Hematopoietic multipotent progenitor cell (in vitro differentiated cells): ENCODE data around the gene RHOT2. TPM values are rescaled to one million over a fixed set of nuclear protein-coding genes. Genes with fewer than 3 reads are reported as not detected.
A peak's percentile ranks its signal among the peaks of the same experiment; 100 is the strongest.

ENCODE experiments used
- DNase-seq, 3 donors: peaks; one replicate each; pipeline ENCODE4 v3.0.0-alpha.2; 2011 to 2015; ENCODE audit warnings: low read depth in 2 of 3, low spot score in 2 of 3
- total RNA-seq: library from RNA; depleted of rRNA; stranded (reverse); fragments of >200 nt; gene quantifications from one replicate; pipeline ENCODE4 v1.2.3, GENCODE V29; 2012

Gene RHOT2
- total RNA-seq, 1 donor = 44.7 TPM

DNA sequence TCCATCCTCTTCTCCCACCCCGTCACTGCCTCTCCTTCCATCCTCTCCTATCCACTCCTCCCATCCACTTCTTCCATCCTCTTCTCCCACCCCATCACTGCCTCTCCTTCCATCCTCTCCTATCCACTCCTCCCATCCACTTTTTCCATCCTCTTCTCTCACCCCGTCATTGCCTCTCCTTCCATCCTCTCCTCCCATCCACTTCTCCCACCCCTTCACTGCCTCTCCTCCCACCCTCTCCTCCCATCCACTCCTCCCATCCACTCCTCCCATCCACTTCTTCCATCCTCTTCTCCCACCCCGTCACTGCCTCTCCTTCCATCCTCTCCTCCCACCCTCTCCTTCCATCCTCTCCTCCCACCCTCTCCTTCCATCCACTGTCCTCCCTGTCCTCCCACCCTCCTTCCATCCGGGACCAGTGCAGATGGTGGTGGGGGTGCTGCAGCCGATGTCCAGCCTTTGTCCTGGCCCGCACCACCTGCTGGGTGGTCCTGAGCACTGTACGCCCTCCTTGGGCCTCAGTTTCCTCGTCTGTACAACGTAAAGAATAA is 36.0 kb upstream of the RHOT2 start:
- no peak for DNase-seq

DNA sequence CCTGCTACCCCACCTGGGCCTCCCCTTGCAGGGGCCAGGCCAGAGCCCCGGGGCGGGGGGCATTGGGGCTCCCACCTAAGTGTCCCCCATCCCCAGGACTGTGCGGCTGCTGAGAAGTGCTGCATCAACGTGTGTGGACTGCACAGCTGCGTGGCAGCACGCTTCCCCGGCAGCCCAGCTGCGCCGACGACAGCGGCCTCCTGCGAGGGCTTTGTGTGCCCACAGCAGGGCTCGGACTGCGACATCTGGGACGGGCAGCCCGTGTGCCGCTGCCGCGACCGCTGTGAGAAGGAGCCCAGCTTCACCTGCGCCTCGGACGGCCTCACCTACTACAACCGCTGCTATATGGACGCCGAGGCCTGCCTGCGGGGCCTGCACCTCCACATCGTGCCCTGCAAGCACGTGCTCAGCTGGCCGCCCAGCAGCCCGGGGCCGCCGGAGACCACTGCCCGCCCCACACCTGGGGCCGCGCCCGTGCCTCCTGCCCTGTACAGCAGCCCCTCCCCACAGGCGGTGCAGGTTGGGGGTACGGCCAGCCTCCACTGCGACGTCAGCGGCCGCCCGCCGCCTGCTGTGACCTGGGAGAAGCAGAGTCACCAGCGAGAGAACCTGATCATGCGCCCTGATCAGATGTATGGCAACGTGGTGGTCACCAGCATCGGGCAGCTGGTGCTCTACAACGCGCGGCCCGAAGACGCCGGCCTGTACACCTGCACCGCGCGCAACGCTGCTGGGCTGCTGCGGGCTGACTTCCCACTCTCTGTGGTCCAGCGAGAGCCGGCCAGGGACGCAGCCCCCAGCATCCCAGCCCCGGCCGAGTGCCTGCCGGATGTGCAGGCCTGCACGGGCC is 35.2 kb upstream of the RHOT2 start:
- no peak for DNase-seq

DNA sequence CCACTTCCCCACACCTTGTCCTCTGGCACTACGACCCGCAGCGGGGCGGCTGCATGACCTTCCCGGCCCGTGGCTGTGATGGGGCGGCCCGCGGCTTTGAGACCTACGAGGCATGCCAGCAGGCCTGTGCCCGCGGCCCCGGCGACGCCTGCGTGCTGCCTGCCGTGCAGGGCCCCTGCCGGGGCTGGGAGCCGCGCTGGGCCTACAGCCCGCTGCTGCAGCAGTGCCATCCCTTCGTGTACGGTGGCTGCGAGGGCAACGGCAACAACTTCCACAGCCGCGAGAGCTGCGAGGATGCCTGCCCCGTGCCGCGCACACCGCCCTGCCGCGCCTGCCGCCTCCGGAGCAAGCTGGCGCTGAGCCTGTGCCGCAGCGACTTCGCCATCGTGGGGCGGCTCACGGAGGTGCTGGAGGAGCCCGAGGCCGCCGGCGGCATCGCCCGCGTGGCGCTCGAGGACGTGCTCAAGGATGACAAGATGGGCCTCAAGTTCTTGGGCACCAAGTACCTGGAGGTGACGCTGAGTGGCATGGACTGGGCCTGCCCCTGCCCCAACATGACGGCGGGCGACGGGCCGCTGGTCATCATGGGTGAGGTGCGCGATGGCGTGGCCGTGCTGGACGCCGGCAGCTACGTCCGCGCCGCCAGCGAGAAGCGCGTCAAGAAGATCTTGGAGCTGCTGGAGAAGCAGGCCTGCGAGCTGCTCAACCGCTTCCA is 34.4 kb upstream of the RHOT2 start:
- no peak for DNase-seq

DNA sequence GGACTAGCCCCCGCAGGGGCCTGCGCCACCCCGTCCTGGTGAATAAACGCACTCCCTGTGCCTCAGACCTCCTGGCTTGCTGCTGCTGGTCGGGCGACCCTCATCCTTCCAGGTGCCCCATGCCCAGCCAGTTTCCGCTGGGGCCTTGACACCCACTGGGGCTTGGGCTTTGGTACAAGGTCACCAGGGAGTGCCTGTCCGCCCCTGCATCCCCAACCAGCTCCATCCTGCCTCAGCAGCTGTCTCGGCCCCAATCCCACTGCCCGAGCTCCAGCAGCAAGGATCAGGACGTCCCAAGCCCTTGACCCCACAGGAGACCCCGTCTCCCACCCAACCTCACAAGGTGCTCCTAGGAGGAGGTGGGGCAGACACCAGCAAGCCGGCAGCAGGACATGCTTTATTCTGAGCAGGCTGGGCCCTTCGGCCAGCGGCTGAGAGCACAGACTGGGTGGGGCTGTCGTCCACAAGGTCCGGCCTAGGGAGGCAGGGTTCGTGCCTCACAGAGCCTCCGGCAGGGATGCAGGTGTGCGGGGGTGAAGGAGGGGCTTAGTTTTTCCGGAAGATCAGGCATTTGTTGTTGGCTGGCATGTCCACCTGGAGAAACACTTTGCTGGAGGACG is 33.8 kb upstream of the RHOT2 start:
- no peak for DNase-seq

DNA sequence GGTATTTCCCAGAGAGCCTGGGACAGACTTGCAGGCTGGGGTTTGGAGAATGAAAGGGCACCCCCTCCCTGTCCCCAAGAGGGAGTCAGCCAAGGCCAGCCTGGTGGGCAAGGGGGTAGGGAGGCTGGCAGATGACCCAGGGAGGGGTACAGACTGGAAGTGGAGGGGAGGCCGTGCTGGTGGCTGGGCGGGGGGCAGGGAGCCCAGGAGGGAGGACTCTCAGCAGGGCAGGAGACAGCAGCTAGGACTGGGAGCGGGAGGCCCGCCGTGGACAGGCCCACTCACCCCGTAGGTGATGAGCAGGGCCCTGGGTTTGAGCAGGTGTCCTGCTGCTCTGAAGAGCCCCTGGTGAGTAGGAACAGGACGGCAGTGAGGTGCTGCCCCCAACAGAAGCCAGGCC is 32.9 kb upstream of the RHOT2 start:
- DNase-seq = no peak

DNA sequence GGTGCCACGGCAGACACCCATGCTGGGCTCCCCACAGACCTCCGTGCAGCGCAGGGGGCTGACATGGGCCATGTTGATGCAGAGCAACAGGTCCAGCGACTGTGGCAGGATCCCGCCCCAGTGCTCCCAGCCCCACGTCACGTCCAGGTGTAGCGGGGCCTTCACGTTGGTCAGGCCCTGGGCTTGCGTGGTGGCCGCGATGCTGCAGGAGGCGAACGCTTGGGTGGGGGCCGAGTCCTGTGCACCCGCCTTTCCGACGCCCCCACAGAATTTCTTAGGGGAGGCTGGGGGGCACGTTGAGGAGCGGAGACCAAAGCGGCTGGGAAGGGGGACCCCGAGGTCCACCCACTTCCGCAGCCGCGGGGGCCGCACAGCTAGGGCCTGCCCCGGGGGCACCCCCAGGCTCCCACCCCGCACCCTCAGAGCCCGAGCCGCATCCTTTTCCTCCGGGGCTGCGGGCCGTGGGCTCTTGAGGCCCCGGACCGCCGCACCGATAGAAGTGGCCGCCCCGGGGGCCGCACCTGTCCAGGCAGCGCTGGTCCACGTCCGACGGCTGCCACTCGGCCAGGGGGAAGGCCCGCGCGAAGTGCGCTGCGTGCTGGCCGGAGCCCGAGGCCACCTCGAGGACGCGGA is 32.2 kb upstream of the RHOT2 start:
- no peak for DNase-seq

DNA sequence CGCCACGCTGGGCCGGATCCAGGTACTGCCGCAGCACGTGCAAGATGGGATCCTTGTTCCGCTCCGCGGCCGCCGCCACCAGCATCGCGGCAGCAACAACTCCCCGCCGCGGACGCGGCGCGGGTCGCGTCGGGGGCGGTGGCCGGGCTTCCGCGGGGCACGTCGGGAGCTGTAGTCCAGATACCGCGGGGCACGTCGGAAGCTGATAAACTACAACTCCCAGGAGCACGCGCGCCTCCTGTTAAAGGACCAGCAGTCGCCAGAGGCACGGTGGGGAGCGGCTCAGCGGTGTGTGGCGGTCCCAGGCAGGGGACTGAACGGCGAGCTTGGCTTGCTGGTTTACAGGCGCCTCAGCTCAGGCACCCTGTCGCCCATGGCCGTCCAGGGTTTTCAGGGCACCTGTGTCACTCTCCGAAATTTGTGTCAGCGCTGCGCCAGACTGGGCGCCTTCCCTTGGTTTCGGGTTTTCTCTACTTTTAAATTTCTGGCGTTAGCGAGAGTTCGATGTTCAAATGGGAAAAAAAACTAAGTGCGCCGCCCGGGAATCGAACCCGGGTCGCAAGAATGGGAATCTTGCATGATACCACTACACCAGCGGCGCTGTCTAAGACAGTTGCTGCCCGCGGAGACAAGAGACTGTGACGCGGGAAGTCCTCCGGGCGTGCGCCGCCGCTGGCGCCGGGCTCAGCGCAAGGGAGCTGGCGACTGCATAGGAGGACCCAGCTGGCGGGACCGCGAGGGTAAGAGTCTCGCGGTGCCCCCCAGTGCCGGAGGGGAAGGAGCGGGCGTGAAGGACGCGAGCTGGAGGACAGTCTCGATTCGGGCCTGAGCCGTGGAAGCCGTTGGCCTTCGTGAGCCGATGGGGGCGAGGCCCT is 31.5 kb upstream of the RHOT2 start, which contains the start of gene METTL26:
Gene METTL26 (minus strand): TSS at position 100 of the 875 bp plus-strand sequence. CDS start 15 bp downstream, at position 85.
- peak; percentile 93 to 96 (median 94) for DNase-seq

DNA sequence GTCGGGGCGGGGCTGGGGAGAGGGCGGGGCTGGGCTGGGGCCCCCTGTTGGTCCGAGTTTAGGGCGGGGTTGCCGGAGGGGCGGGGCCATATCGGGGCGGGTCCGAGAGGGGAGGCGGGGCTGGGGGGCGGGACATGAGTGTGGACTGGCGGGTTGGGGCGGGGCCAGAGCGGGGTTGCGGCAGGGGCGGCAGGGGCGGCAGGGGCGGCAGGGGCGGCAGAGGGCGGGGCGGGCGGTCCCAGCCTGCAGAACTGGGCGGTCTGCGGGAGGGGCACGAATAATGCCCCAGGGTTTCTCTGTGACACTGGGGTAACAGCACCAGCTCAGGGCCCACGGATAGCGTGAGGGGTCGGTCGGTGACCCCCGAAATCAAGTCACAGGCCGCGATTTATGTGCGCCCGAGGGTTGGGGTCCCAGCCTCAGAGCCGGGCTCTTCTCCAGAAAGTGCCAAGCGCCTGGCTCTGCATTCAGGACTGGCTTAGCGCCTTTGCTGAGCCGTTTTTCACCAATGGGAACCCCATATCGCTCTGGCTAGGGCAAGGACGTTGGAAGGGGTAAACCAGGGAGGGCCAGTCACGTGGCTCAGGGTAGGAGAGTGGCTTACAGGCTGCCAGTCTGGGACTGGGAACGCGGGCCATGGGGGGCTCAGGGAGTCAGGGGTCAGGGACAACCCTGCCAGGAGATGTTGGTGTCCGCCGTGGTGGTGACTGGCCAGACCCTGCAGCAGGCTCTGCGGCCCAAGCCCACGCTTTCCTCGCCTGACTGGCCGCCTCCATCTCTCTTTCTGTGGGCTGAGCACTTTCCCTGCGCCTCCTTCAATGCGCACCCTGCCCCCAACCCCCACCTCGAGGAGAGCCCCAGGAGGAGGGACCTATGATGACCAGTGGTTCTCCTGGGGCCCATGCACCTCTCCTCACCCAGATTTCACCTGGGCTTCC is 30.6 kb upstream of the RHOT2 start:
- peak in 2 of 3 donors; percentile 33 to 93 for DNase-seq

DNA sequence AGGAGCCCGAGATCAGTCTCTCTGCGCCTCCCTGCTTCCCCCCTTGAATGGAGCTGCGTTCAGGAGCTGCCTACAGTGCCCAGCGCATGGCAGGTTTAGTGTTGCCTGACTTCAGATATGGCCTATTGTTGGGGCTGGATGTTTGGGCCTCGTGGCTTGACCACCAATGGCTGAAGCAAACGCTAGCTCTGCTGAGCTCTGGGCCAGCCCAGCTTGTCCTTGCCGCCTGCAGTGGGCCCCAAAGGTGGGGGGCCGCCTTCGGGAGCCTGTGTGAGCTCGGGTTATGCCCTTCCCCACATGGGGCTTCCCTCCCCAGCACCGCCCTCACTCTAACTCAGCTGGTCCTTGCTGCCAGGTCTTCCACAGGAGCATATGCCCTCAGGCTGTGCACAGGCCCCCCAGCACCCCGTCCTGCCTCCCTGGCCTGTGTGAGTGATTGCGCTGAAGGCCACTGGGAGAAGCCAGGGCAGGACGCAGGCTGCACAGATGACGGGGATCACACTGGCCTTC is 29.8 kb upstream of the RHOT2 start:
- DNase-seq = no peak

DNA sequence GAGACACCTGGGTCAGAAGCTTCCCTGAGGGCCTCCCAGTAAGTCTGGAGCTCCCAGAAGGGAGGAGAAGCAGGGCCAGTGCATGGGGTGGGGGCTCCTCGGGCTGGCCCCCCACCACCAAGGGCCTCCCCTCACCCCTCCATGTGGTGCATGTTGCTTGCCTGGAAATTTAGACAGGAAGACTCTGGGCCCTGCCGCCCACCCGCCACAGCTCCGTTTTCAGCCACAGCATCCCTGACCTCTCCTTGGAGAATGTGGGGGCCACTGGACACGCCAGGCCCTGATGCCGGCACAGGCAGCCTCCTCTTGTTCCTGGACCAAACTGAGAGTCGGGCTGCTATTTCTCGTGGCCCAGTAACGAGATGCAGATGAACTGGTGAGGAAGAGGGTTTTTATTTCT is 29.1 kb upstream of the RHOT2 start:
- DNase-seq = no peak

DNA sequence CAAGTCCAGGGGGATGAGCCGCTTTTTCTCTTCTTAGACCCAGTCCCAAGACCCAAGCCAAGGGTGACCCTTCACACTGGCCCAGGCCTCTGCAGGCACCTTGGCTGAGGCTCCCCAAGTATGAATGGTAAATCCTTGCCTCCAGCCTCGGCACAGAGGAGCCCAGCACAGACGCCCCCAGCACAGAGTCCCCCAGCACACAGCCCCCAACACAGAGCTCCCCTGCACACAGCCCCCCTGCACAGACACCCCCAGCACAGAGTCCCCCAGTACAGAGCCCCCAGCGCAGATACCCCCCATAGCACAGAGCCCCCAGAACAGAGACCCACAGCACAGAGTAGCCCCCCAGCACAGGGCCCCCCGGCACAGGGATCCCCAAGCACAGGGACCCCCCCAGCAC is 27.3 kb upstream of the RHOT2 start:
- DNase-seq = no peak

DNA sequence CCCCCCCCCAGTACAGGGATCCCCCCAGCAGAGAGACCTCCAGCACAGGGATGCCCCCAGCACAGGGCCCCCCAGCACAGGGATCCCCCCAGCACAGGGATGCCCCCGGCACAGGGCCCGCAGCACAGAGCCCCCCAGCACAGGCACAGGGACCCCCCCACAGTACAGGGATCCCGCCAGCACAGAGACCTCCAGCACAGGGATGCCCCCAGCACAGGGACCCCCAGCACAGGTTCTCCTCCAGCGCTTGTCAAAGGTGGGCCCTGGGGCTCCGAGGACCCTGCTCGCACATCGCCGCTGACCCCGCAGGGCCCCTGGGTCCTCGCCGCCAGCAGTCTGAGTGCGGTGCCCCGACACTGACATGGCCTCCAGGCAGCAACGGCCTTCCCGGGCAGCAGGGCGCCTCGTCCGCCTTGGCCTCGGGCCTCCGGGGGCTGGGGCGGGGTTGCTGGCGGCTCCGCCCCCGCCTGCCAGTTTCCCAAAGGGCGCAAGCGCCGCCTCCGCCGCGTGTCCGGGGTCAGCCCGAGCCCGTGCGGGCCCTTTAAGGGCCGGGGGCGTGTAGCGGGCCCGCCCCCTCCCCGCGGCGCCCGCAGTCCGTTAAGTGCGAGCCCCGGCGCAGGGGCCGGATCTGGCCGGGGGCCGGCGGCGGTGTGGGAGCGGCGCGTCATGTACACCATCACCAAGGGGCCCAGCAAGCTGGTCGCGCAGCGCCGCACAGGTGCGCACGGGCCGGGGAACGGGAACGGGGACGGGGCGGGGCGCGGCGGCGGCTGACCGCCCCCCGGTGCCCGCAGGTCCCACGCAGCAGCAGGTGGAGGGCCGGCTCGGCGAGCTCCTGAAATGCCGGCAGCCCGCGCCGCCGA is 26.4 kb upstream of the RHOT2 start, which contains the start of gene MCRIP2:
Gene MCRIP2 (plus strand): TSS at position 503 of the 863 bp plus-strand sequence. CDS start 164 bp downstream, at position 667.
- DNase-seq = peak in 2 of 3 donors; percentile 53 to 57

DNA sequence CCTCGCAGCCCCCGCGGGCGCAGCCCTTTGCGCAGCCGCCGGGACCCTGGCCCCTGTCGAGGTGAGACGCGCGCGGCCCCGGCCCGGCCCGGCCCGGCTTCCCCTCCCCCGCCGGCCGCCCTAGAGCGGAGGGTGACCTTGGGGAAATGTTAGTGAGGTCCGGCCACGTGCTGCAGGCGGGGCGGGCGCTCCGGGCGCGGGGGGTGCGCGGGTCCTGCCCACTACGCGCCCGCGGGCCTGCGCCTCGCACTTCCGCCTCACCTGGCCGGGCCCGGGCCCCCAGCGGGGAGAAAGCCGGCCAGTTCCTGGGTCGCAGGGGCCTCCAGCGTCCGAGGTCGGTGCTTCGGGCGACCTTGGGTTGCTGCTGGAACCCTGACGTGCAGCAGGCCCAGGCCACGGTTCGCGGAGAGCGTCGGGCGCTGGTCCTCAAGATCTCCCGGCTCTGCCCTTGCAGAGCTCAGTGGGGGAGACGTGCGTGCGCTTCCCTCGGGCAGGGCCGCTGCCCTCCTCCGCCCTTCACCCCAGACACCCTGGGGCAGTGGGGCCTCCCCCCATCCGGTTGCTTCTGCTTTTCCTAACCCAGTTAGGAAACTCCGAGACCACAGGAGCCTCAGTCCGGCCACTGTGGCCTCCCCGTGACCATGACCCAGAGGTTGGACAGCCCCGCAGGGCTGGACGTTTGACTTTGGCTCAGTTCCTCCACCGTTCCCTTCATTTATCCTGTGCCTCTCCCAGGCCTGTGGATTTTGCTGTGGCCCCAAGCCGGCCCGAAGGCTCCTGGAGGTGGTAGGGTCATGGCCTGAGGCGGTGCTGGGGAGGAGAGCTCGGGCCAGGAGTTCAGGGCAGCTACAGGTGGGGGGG is 25.5 kb upstream of the RHOT2 start:
- DNase-seq = peak in 1 of 3 donors; percentile 13

DNA sequence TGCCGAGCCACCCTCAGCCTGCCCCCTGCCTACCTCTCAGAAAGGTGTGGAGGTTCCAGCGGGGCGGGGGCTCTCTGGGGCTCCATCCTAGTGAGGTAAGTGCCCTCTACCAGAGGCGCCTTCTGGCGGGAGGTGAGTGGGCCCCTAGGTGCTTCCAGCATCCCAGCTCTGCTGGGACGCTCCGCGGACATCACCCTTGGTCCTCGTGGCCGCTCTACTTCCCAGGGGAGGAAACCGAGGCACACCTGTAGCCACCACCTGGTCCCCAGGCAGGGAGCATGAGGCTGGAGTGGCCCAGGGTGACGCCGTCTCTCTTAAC is 24.9 kb upstream of the RHOT2 start:
- no peak for DNase-seq

DNA sequence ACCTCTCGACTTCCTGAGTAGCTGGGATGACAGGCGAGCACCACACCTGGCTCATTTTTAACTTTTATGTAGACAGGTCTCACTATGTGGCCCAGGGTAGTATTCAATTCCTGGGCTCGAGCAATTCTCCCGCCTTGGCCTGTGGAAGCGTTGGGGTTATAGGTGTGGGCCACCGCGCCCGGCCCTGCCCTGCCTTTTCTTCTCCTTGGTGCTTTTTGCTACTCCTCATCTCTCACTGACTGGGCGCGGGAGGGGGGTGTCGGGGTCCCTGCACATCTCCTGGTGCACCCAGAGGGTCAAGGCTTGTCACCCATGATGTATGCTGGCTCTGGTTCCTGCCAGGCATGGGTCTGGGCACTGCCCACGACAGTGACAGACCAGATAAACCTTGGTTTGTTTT is 23.4 kb upstream of the RHOT2 start:
- DNase-seq = no peak

DNA sequence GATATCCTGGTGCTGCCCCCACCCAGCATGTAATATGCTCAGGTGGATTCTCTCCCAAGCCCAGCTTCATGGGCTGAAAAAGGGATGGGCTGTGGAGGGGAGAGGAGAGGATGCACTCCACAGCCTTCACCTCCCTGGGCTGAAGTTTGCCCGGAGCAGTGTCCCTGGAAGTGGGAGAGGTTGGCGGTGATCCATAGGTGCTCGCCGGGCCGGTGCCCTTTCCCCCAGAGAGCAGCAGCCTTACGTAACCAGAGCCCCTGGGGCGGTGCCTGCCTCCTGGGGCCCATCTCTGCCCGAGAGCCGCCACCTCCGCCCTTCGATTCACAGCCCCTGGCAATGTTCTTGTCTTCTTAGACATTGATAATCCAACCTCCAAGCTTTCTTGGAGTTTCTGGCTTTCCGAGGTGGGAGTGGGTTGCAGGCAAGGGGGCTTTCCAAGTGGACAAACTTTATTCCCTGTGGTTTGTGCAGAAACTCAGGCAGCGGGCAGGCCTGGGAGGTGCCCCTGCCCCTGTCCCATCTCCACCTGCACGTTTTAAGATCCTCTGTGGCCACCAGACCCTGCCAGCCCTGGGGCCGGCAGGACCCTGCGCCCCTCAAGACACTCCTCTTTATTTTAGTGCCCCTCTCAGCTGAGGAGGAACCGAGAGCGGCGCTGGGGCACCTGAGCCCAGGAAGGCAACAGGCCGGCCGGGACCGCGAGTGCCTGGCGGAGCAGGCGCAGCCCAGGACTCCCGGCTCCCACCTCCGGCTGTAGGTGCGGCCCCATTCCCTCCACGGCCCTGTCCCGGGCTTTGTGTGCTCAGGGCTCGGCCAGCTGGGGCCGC is 21.9 kb upstream of the RHOT2 start:
- no peak for DNase-seq
